Vagina (tissue), 2 donors: ENCODE measurements around the gene SYT13.

Experiments
- POLR2A ChIP-seq, 2 donors: fragments of 450-650 bp; IDR thresholded peaks; one replicate each; pipeline ENCODE4 v1.6.1; 2017; ENCODE audit warnings: antibody characterized with exemption in 2 of 2, mild to moderate bottlenecking in 2 of 2, moderate library complexity in 2 of 2
- POLR2AphosphoS5 ChIP-seq, 2 donors: sonication (generic); formaldehyde crosslinking; IDR thresholded peaks; one replicate each; pipeline ENCODE4 v1.9.0; 2017; ENCODE audit warnings: antibody characterized with exemption in 2 of 2, mild to moderate bottlenecking in 2 of 2, low read depth in 1 of 2; ENCODE audit not compliant: insufficient read depth in 1 of 2
- TF ChIP-seq, protein P1 (sequence below), 3 experiments: fragments of 450-650 bp in 2 of 3; fragments of 200-600 bp in 1 of 3; sonication (generic) in 1 of 3; IDR thresholded peaks; one replicate each; pipeline ENCODE4 v1.5.1; 2017 to 2019; ENCODE audit warnings: antibody characterized with exemption in 3 of 3, mild to moderate bottlenecking in 2 of 3, moderate library complexity in 2 of 3

DNA sequence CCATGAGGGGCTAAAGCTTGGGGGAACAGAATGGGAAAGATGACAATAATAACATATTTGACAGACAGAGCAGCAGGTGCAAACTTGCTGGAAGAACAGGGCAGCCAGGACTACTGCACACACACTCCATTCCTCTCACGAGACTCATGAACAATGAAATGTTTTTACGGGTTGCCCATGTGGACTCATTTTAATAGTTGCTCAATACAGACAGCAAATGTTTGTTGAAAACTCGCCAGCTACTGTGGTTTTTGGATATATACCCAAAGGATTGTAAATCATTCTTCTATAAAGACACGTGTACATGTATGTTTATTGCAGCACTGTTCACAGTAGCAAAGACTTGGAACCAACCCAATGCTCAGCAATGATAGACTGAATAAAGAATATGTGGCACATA lies 10.3 kb downstream of the SYT13 start:
- TF ChIP-seq, protein P1, sequence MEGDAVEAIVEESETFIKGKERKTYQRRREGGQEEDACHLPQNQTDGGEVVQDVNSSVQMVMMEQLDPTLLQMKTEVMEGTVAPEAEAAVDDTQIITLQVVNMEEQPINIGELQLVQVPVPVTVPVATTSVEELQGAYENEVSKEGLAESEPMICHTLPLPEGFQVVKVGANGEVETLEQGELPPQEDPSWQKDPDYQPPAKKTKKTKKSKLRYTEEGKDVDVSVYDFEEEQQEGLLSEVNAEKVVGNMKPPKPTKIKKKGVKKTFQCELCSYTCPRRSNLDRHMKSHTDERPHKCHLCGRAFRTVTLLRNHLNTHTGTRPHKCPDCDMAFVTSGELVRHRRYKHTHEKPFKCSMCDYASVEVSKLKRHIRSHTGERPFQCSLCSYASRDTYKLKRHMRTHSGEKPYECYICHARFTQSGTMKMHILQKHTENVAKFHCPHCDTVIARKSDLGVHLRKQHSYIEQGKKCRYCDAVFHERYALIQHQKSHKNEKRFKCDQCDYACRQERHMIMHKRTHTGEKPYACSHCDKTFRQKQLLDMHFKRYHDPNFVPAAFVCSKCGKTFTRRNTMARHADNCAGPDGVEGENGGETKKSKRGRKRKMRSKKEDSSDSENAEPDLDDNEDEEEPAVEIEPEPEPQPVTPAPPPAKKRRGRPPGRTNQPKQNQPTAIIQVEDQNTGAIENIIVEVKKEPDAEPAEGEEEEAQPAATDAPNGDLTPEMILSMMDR (IDR thresholded peaks at IDR 0.05), result no peak
- no peak for TF ChIP-seq POLR2A (IDR thresholded peaks at IDR 0.05)
- no peak for TF ChIP-seq POLR2AphosphoS5 (IDR thresholded peaks at IDR 0.05; ENCODE audit: insufficient read depth in 1 of 2, low read depth in 1 of 2)
